K562 (cell line): ENCODE data around the gene MAN2B1. TPM values are rescaled to one million over a fixed set of nuclear protein-coding genes. Genes with fewer than 3 reads are reported as not detected.

ENCODE experiments used
- DIDO1 ChIP-seq: fragments of 450-650 bp; IDR thresholded peaks from 2 replicates; pipeline ENCODE4 v1.6.1; 2016; ENCODE audit warnings: low read depth, missing biosample characterization, missing genetic modification characterization
- GTF2B ChIP-seq: IDR thresholded peaks from 2 replicates; pipeline ENCODE4 v1.6.1; 2011; ENCODE audit not compliant: insufficient read length; ENCODE audit errors: extremely low read depth
- PCBP1 ChIP-seq: fragments of 200-400 bp; formaldehyde crosslinking; IDR thresholded peaks from 2 replicates; pipeline ENCODE4 v1.6.1; 2018; ENCODE audit warnings: mild to moderate bottlenecking, low read depth, low read length; ENCODE audit not compliant: poor library complexity, severe bottlenecking
- ZHX1 ChIP-seq: fragments of 150-350 bp; conservative IDR thresholded peaks from 2 replicates; pipeline ENCODE4 v1.6.1; 2014; ENCODE audit warnings: low read length
- ZNF699 ChIP-seq: fragments of 250-450 bp; sonication (Bioruptor Pico); IDR thresholded peaks from 2 replicates; pipeline ENCODE4 v1.8.0; 2021; ENCODE audit warnings: mild to moderate bottlenecking, moderate library complexity; ENCODE audit not compliant: insufficient replicate concordance
- polyA plus RNA-seq, 8 experiments: library from polyadenylated mRNA; depleted of rRNA in 4 of 8; stranded (reverse) in 5 of 8; unstranded in 3 of 8; fragments of >200 nt; fragmentation: Nextera tagmentation in 2 of 8; fragmentation: Illumina TruSeq in 1 of 8; extraction: Ambion mirVana in 2 of 8; extraction: Trizol in 1 of 8; gene quantifications; 2 replicates each; pipeline versions ENCODE4 v1.2.1 to v1.2.3, GENCODE V29; 2011 to 2014; ENCODE audit warnings: inconsistent platforms in 1 of 8, missing spikeins in 1 of 8
- total RNA-seq, 7 experiments: library from RNA; depleted of rRNA in 6 of 7; stranded (reverse); fragments of >200 nt in 6 of 7; fragmentation: Illumina TruSeq in 2 of 7; extraction: Trizol in 2 of 7; gene quantifications; 2 replicates each; pipeline versions ENCODE4 v1.2.1 to v1.2.3, GENCODE V29; 2011 to 2021; ENCODE audit warnings: low replicate concordance in 1 of 7
- TF ChIP-seq, protein P1 (sequence below): fragments of 450-650 bp; IDR thresholded peaks from 2 replicates; pipeline ENCODE4 v1.6.1; 2016; ENCODE audit warnings: mild to moderate bottlenecking, moderate library complexity
- TF ChIP-seq, protein P2 (sequence below): fragments of 450-650 bp; formaldehyde crosslinking; IDR thresholded peaks from 2 replicates; pipeline ENCODE4 v1.4.0; 2022; ENCODE audit warnings: mild to moderate bottlenecking, moderate library complexity
- TF ChIP-seq, protein P3 (sequence below): IDR thresholded peaks from 2 replicates; pipeline ENCODE4 v1.6.1; 2014; ENCODE audit warnings: antibody characterized with exemption

MAN2B1 gene
- total and polyA plus RNA-seq, 9 of the 15 experiments (the other 6 are each of a cell fraction or from before 2014, with no cell fraction given): 0.59 to 33.8 (median 11.4) TPM

DNA sequence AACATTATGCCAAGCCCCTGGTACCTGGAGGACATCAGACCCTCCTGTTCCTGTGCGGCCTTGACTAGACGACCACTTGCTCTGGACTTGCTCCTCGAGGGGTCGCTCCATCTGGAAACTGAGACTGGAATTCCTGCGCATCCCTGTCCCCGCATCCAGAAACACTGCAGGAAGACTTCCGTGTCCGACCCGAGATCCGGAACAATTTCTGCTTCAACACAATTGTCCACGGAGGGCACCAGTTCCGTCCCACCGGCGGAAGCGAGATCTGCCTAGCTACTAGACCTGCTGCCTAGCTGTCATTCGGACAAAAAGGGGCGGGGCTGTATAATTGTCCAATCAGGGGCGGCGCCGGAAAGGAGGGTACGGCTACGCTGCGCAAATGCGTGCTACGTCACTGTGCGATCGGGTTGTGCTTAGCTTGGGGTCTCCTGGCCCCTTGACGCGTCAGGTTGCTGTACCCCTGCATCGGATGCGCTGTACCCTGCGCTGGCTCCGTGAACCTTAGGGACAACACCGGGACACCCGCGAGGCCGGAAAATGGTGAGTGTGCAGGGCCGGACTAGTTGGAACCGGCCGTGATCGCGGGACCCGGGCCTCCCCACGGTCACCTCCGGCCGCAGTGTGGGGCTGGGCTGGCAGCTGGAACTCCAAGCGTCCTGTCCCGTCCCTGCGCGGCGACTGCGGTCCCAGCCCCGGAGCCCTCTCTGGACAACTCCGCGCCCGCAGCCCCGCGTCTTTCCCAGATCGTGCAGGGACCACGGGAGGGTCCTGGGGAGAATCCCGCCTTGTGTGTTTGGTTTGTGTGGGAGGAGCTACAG, 55.8 kb downstream of the MAN2B1 start, which contains the start of the genes ZNF490 and ZNF791 (continued):
- TF ChIP-seq, protein P1, sequence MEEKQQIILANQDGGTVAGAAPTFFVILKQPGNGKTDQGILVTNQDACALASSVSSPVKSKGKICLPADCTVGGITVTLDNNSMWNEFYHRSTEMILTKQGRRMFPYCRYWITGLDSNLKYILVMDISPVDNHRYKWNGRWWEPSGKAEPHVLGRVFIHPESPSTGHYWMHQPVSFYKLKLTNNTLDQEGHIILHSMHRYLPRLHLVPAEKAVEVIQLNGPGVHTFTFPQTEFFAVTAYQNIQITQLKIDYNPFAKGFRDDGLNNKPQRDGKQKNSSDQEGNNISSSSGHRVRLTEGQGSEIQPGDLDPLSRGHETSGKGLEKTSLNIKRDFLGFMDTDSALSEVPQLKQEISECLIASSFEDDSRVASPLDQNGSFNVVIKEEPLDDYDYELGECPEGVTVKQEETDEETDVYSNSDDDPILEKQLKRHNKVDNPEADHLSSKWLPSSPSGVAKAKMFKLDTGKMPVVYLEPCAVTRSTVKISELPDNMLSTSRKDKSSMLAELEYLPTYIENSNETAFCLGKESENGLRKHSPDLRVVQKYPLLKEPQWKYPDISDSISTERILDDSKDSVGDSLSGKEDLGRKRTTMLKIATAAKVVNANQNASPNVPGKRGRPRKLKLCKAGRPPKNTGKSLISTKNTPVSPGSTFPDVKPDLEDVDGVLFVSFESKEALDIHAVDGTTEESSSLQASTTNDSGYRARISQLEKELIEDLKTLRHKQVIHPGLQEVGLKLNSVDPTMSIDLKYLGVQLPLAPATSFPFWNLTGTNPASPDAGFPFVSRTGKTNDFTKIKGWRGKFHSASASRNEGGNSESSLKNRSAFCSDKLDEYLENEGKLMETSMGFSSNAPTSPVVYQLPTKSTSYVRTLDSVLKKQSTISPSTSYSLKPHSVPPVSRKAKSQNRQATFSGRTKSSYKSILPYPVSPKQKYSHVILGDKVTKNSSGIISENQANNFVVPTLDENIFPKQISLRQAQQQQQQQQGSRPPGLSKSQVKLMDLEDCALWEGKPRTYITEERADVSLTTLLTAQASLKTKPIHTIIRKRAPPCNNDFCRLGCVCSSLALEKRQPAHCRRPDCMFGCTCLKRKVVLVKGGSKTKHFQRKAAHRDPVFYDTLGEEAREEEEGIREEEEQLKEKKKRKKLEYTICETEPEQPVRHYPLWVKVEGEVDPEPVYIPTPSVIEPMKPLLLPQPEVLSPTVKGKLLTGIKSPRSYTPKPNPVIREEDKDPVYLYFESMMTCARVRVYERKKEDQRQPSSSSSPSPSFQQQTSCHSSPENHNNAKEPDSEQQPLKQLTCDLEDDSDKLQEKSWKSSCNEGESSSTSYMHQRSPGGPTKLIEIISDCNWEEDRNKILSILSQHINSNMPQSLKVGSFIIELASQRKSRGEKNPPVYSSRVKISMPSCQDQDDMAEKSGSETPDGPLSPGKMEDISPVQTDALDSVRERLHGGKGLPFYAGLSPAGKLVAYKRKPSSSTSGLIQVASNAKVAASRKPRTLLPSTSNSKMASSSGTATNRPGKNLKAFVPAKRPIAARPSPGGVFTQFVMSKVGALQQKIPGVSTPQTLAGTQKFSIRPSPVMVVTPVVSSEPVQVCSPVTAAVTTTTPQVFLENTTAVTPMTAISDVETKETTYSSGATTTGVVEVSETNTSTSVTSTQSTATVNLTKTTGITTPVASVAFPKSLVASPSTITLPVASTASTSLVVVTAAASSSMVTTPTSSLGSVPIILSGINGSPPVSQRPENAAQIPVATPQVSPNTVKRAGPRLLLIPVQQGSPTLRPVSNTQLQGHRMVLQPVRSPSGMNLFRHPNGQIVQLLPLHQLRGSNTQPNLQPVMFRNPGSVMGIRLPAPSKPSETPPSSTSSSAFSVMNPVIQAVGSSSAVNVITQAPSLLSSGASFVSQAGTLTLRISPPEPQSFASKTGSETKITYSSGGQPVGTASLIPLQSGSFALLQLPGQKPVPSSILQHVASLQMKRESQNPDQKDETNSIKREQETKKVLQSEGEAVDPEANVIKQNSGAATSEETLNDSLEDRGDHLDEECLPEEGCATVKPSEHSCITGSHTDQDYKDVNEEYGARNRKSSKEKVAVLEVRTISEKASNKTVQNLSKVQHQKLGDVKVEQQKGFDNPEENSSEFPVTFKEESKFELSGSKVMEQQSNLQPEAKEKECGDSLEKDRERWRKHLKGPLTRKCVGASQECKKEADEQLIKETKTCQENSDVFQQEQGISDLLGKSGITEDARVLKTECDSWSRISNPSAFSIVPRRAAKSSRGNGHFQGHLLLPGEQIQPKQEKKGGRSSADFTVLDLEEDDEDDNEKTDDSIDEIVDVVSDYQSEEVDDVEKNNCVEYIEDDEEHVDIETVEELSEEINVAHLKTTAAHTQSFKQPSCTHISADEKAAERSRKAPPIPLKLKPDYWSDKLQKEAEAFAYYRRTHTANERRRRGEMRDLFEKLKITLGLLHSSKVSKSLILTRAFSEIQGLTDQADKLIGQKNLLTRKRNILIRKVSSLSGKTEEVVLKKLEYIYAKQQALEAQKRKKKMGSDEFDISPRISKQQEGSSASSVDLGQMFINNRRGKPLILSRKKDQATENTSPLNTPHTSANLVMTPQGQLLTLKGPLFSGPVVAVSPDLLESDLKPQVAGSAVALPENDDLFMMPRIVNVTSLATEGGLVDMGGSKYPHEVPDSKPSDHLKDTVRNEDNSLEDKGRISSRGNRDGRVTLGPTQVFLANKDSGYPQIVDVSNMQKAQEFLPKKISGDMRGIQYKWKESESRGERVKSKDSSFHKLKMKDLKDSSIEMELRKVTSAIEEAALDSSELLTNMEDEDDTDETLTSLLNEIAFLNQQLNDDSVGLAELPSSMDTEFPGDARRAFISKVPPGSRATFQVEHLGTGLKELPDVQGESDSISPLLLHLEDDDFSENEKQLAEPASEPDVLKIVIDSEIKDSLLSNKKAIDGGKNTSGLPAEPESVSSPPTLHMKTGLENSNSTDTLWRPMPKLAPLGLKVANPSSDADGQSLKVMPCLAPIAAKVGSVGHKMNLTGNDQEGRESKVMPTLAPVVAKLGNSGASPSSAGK: no peak
- TF ChIP-seq DIDO1 (tag) (peak; percentile 91), PCBP1 (peak; percentile 45), ZNF699 (CRISPR knock-in tag) (no peak), GTF2B (no peak), ZHX1 (no peak)
- TF ChIP-seq, protein P2, sequence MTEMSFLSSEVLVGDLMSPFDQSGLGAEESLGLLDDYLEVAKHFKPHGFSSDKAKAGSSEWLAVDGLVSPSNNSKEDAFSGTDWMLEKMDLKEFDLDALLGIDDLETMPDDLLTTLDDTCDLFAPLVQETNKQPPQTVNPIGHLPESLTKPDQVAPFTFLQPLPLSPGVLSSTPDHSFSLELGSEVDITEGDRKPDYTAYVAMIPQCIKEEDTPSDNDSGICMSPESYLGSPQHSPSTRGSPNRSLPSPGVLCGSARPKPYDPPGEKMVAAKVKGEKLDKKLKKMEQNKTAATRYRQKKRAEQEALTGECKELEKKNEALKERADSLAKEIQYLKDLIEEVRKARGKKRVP (CRISPR knock-in tag): no peak
- TF ChIP-seq, protein P3, sequence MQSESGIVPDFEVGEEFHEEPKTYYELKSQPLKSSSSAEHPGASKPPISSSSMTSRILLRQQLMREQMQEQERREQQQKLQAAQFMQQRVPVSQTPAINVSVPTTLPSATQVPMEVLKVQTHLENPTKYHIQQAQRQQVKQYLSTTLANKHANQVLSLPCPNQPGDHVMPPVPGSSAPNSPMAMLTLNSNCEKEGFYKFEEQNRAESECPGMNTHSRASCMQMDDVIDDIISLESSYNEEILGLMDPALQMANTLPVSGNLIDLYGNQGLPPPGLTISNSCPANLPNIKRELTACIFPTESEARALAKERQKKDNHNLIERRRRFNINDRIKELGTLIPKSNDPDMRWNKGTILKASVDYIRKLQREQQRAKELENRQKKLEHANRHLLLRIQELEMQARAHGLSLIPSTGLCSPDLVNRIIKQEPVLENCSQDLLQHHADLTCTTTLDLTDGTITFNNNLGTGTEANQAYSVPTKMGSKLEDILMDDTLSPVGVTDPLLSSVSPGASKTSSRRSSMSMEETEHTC: no peak
